Activated T-helper 9 cell treated with anti-CD3 and anti-CD28 coated beads, Interleukin-2, amount 50 U/mL, for 16 hours (primary cell): ENCODE data around the gene OR12D1.

ENCODE experiments used
- DNase-seq: peaks from one replicate; pipeline ENCODE4 v3.0.0-alpha.2; 2020; ENCODE audit warnings: low read depth

OR12D1 gene

GRCh38 chr6:29465801-29466200 is 51.1 kb downstream of the OR12D1 start:
- no peak for DNase-seq

- no peak for DNase-seq
Measured at GRCh38 chr6:29466241-29466640, 51.5 kb downstream of the OR12D1 start.
